Amniotic epithelial cell (primary cell): ENCODE measurements around the gene PCED1A.

Experiments
- DNase-seq: peaks from one replicate; pipeline ENCODE4 v3.0.0-alpha.2; 2010; ENCODE audit warnings: low read depth

PCED1A gene

GRCh38 chr20:2804041-2804828 is 36.2 kb downstream of the PCED1A start:
- no peak for DNase-seq

DNA sequence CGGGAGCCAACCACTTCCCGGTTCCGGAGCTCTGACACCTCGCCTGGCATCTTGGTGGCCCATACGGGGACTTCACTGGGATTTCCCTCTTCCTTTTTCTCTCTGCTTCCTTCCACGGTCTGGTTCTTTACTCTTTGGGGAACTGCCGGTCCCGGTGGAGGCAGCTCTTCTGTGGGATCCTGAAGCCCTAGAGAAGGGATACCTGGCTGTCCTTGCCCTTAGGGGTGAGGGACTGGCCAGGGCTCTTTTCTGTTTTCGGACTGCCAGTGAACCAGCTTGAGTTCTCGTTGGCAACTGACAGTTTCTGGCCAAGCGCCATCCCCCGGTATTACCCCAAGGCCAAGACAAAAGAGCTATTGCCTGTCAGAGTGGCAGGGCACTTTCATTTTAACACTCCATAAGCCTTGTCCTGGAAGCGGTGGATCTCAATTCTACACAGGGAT is 39.1 kb downstream of the PCED1A start:
- DNase-seq: no peak

GRCh38 chr20:2800521-2801285 is 39.8 kb downstream of the PCED1A start, which contains the start of gene CPXM1:
TSS of gene CPXM1 (minus strand) at chr20:2800627. CDS start at chr20:2800572, 55 bp downstream.
- no peak for DNase-seq

DNA sequence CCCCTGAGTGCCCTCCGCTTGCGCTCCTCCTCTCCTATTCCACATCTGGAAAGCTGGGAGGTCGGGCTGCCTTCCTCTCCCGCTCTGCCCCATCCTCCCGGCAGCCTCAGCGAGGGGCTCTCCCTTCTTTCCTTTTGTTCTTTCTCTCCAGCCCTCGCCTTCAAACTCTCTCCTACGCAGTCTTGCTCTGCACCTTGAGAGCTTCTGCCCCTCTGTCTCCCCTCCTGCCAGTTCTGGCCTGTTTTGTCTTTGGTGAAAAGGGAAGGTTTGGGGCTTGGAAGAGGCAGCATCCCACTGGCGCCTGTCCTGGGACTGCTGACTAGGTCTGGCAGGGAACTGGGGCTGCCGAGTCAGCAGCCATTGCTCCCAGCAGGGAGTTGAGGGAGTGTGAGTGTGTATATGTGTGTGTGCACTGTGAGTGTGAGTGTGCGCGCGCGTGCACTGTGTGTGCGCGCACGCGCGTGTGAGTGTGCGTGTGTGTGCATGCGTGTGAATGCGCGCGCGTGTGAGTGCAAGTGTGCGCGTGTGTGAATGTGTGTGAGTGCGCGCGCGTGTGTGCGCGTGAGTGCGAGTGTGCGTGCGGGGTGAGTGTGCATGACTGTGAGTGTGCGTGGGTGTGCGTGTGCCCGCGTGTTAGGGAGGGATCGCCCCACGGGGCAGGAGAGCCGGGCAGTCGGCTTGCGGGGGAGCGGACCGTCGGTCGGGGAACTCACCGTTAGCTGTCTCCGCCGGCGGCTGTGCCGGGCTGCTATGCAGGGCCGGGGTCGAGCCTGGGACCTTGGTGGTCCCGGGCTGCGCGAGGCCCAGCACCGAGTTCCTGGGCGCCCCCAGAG is 40.6 kb downstream of the PCED1A start:
- DNase-seq: no peak

DNA sequence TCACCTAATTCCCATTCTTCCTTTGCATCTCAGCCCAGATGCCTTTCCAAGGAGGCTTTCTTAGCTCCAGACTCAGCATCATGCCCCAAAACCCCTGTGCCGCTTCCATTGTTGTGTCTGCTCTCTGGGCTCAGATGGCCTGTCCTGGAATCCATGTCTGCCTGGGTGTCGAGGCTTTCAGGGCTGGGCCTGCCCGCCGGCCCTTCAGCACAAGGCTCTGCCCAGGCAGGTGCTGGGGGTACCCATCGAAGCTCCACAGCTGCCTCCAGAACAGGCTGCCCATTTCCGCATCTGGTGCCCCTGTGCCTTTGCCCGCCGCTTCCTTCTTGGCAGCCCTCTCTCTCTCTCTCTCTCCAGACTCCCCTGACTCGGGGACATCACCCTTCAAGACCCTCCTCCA is 41.2 kb downstream of the PCED1A start:
- DNase-seq: no peak

DNA sequence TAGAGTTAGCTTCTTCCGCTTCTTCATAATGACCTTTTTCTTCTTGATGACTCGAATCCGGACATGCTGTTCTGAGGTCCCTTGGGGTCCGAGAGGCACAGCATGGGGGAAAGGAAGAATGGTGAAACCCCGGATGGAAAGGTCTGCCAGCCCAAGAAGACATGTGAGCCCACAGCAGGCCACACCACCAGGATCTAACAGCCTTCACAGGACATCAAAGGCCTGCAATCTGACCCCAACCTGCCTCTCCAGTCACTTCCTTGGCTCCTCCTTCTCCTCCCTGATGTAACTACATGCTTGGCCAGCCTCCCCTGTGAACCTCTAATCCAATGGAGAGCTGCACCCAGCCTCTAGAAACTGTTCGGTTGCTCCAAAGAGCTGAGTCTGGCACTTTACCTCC is 41.6 kb downstream of the PCED1A start:
- DNase-seq: no peak

GRCh38 chr20:2798095-2798805 is 42.2 kb downstream of the PCED1A start:
- DNase-seq: no peak

GRCh38 chr20:2797136-2797983 is 43.1 kb downstream of the PCED1A start:
- no peak for DNase-seq

DNA sequence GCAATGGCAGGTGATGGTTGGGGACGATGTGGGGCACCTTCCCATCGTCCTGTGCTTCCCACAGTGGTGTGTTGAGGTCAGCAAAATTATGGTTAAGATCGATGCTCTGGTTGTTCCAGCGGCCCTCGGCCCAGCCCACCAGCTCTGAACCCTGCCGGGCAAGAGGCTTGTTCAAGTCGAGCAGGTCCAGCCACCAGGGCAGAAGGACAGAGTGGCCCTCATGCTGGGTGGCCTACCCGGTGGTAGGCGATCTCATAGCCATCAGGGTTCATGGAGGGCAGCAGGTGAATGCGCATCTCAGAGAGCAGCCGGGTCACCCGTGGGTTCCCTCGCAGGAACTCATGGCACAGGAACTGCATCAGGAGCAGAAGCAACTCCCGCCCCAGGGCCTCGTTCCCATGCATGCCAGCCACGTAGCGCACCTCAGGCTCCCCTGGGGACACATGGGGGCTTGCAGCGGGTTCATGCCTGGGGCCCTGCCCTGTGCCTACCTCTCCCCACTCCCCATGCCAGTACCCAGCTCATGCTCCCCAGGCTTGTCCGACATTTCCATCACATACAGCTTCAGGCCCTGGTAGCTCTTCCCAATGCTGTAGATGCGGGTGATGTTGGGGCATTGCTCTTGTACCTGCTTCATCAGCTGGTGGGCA is 44.3 kb downstream of the PCED1A start:
- no peak for DNase-seq

GRCh38 chr20:2795451-2795850 is 45.0 kb downstream of the PCED1A start:
- no peak for DNase-seq

GRCh38 chr20:2794866-2795447 is 45.5 kb downstream of the PCED1A start:
- no peak for DNase-seq

- no peak for DNase-seq
Observed at GRCh38 chr20:2794202-2794748, 46.2 kb downstream of the PCED1A start.

- no peak for DNase-seq
Observed at GRCh38 chr20:2793471-2793870, 47.0 kb downstream of the PCED1A start.
